Superior temporal gyrus (tissue), 1 donor: Measurements from ENCODE around the gene PRKCA.
"Not testable (repeated sequence)": the region's sequence is repeated elsewhere in the genome, so short reads cannot be mapped to it uniquely, and the experiment has no call there.

ENCODE experiments used
- DNase-seq: peaks from one replicate; pipeline ENCODE4 v3.0.0-alpha.2; 2016; ENCODE audit errors: extremely low spot score

PRKCA gene

DNA sequence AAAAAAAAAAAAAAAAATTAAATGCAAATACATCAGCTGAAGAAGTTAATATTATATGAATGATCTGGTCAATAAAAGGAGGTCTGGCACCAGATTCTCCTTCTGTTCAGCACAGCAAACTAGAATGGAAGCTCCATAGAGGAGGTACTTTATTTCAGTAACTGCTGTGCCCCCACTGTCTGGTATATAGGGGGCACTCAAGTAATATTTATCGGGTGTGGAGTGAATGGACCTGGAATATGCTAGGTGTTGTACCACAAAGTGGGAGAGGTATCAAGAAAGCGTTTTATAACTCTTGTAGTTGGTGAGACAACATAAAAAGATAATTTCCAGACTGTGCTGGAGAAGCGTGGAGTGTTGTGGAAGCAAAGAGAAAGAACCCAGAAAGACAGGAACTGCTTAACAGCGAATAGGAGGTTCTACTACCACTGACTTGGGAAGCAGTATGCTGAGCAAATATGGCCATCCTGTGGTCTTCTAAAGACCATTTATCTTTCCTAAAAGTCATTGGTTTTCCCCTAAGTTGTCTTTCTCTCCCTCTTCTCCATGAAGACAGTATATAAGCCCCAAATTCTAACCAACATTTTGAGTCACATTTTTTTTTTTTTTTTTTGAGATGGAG lies 12.2 kb upstream of the PRKCA start:
- no peak for DNase-seq

DNA sequence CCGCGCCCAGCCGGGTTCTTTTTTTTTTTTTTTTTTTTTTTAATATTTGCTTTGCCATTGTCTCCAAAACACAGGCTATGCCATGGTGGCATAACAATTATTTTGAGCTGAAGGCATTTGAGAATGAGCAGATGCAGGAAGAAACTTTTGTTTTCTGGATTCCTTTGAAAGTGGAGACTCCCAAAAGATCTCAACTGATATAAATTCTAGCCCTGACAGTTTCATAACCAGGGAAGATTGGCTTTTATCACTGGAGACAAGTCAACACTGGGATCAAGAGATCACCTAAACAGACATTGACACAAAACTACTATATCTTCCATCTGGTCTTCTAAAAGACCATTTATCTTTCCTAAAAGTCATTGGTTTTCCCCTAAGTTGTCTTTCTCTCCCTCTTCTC lies 10.1 kb upstream of the PRKCA start:
- DNase-seq, result no peak

DNA sequence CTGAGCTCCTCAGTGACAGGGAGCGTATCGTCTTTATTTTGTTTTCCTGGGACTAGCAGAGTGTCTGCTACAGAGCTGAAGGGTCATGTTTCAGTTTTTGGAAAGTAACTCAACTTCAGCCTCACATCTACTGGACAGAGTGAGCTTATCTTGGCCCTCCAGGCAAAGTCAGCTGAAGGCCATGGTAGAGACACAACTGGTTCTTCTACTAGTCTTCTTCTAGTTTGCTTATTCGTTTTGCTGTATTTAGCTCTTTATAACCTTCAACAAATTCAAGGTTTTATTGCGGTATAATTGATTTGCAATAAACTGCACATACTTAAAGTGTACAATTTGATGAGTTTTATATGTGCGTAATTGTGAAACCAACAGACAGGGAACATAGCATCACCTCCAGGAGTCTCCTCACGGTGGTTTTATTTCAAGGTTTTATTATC lies 6.1 kb upstream of the PRKCA start:
- no peak for DNase-seq

DNA sequence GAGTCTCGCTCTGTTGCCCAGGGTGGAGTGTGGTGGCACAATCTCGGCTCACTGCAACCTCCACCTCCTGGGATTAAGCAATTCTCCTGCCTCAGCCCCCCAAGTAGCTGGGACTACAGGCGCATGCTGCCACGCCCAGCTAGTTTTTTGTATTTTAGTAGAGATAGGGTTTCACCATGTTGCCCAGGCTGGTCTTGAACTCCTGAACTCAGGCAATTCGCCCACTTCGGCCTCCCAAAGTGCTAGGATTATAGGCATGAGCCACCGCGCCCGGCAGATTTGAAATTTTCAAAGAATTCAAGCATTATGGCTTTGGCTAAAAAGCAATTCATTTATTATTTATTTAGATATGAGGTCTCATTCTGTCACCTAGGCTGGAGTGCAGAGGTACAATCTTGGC lies 5.0 kb upstream of the PRKCA start:
- not testable (repeated sequence) for DNase-seq

DNA sequence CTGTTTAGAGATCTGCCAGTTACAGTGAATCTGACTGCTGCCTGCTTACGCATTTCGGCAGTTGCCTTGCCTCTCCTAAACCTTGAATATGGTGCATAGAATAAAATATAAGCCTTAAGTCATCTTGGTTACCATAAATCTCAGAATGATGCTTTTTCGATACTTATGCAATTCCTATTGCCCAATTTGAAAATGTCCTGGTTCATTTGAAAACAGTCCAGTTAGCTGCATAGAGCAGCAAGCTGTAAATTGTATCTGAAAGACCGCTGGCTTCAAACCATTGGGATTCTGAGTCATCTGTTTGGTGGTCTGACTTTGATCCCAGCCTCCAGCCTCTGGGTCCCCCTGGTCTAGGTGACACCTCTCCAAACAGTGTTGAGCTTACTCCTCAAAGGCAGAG lies 2.7 kb upstream of the PRKCA start:
- no peak for DNase-seq

DNA sequence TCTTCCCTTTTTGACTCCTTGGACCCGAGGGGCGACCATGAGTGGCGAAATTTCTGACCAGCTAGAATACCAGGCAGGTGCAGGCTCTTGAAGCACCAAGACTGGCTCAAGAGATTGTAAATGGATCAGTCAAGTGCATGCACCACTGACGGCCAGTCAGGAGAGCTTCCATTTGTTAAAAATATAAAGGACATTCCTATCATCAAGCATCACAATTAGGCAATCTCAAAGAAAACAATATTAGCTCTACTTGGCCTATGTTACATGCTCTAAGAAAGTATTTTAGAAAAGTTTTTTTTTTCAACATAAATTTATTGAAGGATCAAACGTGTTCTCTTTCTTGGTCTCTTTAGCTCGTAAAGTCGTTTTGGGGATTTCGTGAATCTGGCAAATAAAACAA lies 1.5 kb upstream of the PRKCA start:
- no peak for DNase-seq

DNA sequence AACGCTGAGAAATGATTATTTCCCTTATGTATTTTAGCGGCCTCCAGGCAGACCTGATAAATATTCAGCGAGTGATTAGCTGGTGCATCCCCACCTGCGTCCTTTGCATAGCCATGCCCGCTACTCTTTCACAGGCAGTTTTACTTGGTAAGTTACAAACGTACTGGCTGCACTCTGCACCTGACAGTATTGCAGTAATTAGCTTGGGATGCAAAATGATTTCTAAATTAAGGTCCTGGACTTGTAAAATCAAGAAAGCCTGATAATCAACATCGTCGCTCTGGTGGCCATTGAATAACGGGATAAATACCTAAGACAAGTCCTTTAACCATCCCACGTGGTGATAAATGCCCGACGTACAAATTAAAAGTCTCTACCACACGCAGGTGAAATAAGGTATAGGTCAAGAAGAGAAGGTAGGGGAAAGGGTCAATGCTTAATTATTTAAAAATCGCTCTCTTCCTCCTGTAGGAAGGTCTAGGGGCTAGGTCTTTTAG lies 998 bp upstream of the PRKCA start:
- no peak for DNase-seq

DNA sequence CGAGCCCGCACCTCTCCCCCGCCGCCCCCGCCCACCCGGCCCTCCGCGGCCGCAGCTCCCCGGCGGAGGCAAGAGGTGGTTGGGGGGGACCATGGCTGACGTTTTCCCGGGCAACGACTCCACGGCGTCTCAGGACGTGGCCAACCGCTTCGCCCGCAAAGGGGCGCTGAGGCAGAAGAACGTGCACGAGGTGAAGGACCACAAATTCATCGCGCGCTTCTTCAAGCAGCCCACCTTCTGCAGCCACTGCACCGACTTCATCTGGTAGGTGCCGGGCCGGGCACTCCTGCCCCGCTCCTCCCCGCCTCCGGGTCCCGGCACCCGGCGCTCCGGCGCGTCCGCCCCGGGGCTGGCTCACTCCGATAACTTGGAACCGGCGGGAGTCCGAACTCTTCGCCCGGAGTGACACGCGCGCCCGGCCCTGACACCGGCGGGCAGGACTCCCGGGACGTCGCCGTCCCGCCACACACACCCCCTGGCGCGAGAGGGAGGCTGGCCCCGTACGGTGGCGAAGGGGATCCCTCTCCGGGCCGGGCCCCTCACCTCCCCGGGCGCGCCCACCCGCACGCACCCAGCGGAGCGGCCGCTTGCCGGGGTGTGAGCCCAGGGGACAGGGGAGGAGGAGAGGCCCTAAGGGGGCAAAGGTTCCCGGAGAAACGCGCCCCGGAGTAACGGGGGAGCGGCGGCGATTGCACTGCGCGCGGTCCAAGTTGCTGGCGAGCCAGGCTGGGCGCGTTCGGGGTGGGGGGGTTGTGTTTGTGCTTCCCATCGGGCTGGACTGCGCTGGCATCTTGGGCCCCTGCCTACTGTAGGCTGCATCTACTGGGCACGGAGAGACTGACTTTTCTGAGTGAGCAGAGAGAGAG lies 581 bp downstream of the PRKCA start:
- peak; percentile 43 for DNase-seq

DNA sequence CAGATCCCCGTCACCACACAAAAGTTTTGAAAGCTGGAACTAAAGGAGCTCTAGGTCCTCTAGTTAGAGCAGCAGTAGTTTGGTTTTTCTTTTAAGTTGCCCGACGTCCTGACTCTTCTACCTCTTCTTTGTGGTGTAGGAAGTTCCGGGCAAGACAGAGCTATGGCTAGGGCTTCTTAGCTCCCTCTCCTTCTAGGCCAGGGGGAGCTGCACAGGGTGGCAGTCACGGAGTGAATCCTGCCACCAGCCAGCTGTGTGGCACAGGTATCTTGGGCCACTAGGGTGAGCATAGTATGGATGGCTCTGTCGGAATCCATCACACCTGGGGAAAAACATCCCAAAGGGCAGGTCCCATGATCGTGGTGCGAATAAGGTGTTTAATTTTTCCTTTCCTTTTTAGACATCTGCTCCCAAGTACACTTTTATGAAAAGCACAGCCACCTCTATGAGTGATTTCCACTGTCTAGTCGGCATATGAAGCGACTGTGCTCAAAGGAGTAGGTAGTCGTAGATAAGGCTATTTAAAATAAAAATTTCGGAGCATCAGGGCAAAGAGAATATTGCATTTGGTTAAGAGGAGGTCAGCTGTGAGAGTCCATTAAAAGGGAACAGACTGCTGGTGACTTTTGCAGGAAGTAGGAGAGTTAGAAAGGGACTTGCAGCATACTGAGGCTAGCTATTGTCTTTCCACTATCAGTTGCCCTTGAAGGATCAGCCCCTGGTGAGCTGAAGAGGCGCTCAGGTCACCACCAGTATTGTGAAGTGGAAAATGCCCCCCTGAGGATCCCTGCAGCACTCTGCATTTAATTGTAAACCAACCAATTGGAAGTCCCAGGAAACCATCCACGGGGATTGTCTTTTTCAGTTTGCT lies 2.1 kb downstream of the PRKCA start:
- DNase-seq, result peak; percentile 44

DNA sequence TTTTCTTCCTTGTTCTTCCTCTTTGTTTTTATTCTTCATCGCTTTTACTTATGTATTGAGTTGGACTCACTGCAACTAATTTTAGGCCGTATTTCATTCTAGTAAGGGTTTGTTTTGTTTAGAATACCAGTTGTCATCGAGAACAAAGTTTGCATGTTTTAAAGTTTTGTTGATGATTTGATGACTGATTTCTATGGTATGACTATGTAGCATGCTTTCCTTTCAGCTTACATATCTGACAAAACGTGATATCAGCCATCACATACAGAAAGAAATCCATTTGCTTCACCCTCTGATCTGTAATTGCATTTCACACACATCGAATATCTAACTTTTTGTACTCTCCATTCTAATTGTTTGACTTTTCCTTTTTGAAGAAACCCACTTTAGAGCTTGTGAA lies 4.0 kb downstream of the PRKCA start:
- no peak for DNase-seq

DNA sequence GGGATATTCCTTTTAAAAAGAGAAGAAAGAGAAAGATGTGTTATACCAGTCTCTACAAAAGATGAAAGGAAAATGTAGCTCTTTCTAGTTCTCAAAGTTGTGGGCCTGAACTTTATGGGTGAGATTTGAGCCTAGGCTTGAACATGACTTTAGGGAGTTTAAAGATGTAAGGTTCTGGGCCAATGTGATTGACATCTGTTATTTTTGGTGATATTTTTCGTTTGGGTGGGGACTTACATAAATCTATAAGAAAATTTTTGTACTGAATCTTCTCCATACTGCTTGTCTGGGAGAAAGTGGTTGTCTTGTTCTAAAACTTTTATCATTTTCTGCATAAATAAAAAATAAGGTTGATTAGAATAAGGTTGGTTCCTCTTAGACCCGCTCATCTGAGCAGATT lies 4.8 kb downstream of the PRKCA start:
- DNase-seq, result no peak

DNA sequence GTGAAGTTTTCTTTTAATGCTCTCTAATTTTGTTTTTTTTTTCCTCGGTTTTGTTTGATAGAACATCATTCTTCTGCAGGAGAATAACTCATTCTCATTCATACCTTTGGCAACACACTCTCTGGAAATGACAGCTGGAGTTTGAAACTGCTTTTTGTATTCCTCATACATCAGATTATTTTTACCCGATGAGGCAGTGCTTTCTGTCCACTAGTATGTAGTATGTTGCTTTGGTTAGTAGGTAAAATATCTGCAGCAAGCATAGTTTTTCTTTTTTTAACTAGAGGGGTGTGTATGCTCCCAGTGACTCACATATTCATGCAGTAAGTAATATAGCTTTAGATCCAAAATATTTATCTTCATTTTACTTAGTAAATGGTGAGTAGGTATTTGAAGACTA lies 6.4 kb downstream of the PRKCA start:
- no peak for DNase-seq

DNA sequence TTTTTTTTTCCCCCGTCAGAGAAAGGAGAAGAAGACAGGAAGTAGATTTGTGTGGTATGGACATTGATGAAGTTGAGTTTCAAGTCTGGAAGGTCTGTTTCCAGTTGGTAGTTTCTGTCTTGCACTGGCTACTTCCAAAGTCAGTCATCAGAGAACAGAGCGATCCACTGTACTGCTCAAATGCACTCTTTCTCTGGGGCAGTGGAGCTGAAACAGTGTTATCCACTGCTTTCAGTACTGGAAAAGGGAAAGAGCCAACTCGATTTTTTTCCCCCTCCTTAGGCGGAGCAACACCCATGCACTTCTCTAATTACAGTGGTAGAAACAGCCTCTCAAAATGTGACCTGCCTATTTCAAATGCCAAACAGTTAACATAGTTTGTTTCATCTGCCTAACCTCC lies 7.4 kb downstream of the PRKCA start:
- peak; percentile 53 for DNase-seq

DNA sequence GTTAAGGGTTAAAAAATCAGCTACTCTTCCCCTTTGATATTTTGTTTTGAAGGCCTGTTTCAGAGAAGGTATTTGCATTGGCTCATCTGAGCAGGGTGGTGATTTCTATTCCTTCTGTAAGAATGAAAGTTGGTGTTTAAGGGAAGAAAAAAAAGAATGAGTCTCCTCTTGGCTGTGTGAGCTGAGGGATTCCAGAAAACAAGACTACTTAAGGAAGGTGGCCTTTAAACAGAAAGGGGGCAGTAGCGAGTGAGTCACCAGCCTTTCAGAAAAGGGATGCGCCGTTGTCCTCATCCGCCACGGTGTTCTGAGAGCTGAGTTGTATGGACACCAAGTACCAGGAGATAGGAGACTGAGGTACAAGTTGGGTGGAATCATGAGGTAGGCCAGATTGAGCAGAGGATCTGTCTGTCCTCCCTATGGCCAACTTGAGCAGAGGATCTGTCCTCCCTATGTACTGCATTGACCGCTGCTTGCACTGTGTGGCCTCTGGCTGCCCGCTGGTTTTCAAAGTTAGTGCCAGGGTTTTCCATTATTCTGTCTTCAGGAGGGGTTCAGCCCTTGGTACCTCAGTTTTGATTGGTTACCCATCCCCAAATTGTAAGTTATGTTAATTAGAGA lies 8.2 kb downstream of the PRKCA start:
- DNase-seq, result no peak

DNA sequence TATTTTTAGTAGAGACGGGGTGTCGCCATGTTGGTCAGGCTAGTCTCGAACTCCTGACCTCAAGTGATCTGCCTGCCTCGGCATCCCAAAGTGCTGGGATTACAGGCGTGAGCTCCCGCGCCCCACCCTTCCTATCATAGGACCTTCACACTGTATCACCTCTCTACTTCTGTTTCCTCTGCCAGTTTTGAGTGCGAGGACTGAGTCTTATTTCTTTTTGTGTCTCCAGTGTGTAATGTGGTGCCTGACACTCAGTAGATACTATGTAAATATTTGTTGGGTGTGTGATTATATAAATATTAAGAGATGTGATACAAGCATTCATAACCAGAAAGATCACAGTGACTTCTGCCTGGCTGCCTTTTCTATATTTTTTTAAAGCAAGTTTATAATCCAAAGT lies 10.5 kb downstream of the PRKCA start:
- no peak for DNase-seq

DNA sequence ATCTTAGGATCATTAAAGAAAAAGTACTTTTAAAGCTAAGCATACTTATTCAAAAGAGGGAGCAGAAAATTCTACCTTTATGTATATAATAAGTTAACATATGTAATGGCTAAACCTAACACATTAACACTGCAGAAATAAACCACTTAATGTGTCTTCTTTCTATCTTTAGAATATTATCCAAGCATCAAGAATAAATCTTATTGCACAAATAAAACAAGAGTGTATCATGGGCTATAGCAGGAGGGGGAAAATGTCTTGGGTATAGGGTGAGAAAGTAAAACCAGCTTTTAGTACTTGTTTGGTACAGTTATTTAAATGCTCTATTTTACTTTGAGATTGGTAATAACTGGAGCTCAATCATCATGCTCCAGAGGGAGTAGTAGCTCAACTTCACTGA lies 10.9 kb downstream of the PRKCA start:
- no peak for DNase-seq

DNA sequence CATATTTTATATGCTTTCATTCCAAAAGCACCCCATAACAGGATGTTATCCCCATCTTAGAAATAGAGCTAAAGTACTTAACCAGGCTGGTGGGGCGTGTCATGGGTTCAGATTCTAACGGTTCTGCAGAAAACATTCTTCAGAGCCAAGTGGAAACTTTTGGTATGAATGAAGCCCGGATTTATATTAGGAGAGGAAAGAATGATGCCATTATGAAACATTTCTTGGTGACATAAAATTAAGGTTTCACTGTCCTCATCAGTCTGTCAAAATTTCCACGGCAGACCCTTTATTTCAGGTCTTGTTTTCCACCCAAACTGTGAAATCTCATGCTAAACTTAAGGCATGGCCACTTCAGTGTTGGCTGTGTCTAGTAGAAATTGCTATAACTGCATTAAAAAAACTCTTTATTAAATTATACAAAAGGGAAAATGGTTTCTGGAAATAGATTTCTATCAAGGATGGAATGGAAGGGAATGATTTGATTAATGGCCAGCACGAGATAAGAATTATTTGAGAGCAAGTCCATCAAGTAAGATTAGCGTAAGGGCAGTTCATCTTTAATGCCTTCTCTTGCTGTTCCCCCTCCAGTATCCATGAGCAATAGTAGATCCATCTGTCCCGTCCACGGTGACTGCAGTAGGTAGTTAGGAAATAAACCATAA lies 11.7 kb downstream of the PRKCA start:
- no peak for DNase-seq

DNA sequence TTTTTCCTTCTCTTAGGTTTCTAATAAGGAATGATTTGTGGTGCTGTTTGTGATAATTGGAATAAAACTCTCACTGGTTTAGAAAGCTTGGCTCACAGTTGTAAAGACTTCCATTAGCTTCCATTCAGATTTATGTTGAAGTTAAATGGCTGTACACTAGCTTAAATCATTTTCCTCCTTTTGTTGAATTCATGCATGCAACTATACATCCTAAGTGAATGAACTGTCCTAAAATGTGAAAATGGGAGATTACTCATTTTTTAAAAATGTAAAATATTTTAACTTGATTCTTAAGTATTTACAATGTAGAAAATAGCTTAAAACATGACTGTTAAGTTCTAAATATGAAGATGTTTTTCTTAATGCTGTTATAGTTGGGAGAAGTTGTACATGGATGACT lies 15.2 kb downstream of the PRKCA start:
- no peak for DNase-seq

DNA sequence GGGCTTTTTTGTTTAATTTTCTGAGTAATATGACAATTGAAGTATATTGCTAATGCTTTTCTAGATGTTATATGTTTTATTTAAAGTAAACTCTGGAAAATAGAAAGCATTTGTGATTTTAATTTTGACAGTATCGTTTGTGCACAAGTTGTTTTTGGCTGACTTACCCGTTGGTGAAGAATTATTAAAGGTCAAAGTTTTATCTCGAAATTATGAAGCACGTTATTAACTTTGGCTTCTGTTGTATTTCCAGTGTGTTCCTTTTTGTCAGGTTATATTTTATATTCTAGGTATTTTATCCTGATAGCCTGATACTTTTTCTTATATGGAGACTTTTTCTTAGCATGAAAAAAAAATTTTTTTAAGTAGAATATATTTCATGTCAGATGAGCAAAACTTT lies 16.8 kb downstream of the PRKCA start:
- DNase-seq, result no peak

DNA sequence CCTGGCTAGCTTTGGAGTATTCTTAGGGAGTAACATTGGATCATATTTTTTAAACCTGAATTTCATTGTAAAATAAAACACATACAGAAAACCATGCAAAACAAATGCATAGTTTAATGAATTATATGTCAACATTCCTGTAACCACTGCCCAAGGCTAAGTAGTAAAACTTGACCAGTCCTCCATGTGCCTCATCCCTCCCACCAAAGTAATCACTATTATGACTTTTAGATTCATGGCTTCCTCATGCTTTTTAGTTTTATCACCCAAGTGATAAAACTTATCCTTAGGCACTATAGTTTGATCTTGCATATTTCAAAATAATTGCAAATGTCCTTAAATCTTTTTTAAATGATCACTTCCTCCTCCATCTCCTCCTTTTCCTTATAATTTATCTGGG lies 20.4 kb downstream of the PRKCA start:
- DNase-seq, result no peak

DNA sequence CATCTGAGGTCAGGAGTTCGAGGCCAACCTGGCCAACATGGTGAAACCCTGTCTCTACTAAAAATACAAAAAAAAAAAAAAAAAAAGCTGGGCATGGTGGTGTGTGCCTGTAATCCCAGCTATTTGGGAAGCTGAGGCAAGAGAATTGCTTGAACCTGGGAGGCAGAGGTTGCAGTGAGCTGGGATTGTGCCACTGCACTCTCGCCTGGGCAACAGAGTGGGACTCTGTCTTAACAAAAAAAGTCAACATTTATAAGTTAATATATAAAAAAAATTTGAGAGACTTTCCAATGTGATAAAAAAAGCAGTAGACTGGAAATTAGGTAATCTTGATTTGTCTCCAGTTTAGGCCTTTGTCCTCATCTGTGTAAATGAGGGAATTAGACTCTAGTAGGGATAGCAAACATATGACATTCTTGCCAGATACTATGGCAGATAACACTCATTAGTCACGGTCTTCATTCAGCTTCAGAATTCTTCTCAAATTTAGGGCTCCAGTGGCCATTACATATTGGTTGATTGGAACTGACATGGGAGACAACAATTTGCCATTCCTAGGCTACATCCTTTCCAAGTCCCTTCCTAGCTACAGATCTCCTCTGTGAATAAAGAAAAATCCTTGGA lies 22.1 kb downstream of the PRKCA start:
- not testable (repeated sequence) for DNase-seq
